GM23338 (cell line): ENCODE results near the gene PANK1. TPM values are rescaled to one million over a fixed set of nuclear protein-coding genes. Genes with fewer than 3 reads are reported as not detected.

Experiments used
- ATAC-seq: fragments of 200-7000 bp; cut with Tn5 transposase; 3 replicates; pipeline ENCODE4 v1.9.1; 2020
- DNase-seq: peaks from one replicate; pipeline ENCODE4 v3.0.0-alpha.2; 2015; ENCODE audit warnings: low spot score
- H2AFZ ChIP-seq: fragments of 200-600 bp; sonication (generic); 2 replicates; pipeline ENCODE4 v1.8.0; 2016; ENCODE audit warnings: antibody characterized with exemption, mild to moderate bottlenecking, moderate library complexity
- H3F3A ChIP-seq: fragments of 200-600 bp; sonication (generic); replicated peaks from 2 replicates; pipeline ENCODE4 v1.8.0; 2017; ENCODE audit warnings: antibody characterized with exemption, mixed run types, low read depth
- H3K27ac ChIP-seq: fragments of 200-600 bp; sonication (generic); 2 replicates; pipeline ENCODE4 v1.6.1; 2016; ENCODE audit warnings: low read depth
- H3K27me3 ChIP-seq: fragments of 200-600 bp; sonication (generic); 2 replicates; pipeline ENCODE4 v1.8.0; 2016; ENCODE audit warnings: mild to moderate bottlenecking, mixed run types, moderate library complexity; ENCODE audit not compliant: insufficient read depth
- H3K36me3 ChIP-seq: fragments of 200-600 bp; sonication (generic); 2 replicates; pipeline ENCODE4 v1.8.0; 2016; ENCODE audit warnings: mild to moderate bottlenecking; ENCODE audit not compliant: insufficient read depth
- H3K4me1 ChIP-seq: fragments of 200-600 bp; sonication (generic); 2 replicates; pipeline ENCODE4 v1.8.0; 2016; ENCODE audit warnings: mild to moderate bottlenecking, moderate library complexity; ENCODE audit not compliant: insufficient read depth
- H3K4me2 ChIP-seq: fragments of 200-600 bp; sonication (generic); 2 replicates; pipeline ENCODE4 v1.7.1; 2017; ENCODE audit warnings: mixed run types
- H3K4me3 ChIP-seq: fragments of 200-600 bp; sonication (generic); 2 replicates; pipeline ENCODE4 v1.6.1; 2016; ENCODE audit warnings: mixed run types
- H3K79me2 ChIP-seq: fragments of 200-600 bp; sonication (generic); replicated peaks from 2 replicates; pipeline ENCODE4 v1.8.0; 2017; ENCODE audit warnings: mild to moderate bottlenecking; ENCODE audit not compliant: insufficient read depth
- H3K9me2 ChIP-seq: fragments of 200-600 bp; sonication (generic); 2 replicates; pipeline ENCODE4 v1.8.0; 2017; ENCODE audit not compliant: insufficient read depth
- H4K20me1 ChIP-seq: fragments of 200-600 bp; sonication (generic); replicated peaks from 2 replicates; pipeline ENCODE4 v1.8.0; 2017; ENCODE audit warnings: mild to moderate bottlenecking; ENCODE audit not compliant: insufficient read depth
- H3K27ac Mint-ChIP-seq: 2 replicates; pipeline ENCODE4 v1.8.0; 2020; ENCODE audit warnings: inconsistent platforms, mild to moderate bottlenecking, moderate library complexity, mixed read lengths
- H3K27me3 Mint-ChIP-seq: 3 replicates; pipeline ENCODE4 v1.8.0; 2022; ENCODE audit warnings: low read depth, mild to moderate bottlenecking, moderate library complexity, mixed read lengths, inconsistent platforms; ENCODE audit not compliant: insufficient read depth, poor library complexity
- H3K36me3 Mint-ChIP-seq: 3 replicates; pipeline ENCODE4 v1.8.0; 2021; ENCODE audit warnings: low read depth, mild to moderate bottlenecking, inconsistent platforms, moderate library complexity, mixed read lengths
- H3K4me1 Mint-ChIP-seq: 3 replicates; pipeline ENCODE4 v1.8.0; 2020; ENCODE audit warnings: mild to moderate bottlenecking, inconsistent platforms, mixed read lengths
- H3K4me3 Mint-ChIP-seq: 3 replicates; pipeline ENCODE4 v1.8.0; 2021; ENCODE audit warnings: moderate library complexity, mild to moderate bottlenecking, inconsistent platforms, mixed read lengths
- H3K9me3 Mint-ChIP-seq: 3 replicates; pipeline ENCODE4 v1.8.0; 2020; ENCODE audit warnings: moderate library complexity, mild to moderate bottlenecking, inconsistent platforms, mixed read lengths
- CREB1 ChIP-seq: fragments of 250-450 bp; sonication (Bioruptor Pico); IDR thresholded peaks from 2 replicates; pipeline ENCODE4 v1.5.0; 2020; ENCODE audit warnings: low read depth, mild to moderate bottlenecking, moderate library complexity
- CTCF ChIP-seq, 2 experiments: fragments of 200-600 bp in 1 of 2; sonication (generic) in 1 of 2; conservative IDR thresholded peaks; 2 replicates each; pipeline versions ENCODE4 v1.5.1 to v1.6.1; 2016 to 2017; ENCODE audit warnings: antibody characterized with exemption in 2 of 2, low read depth in 2 of 2, mild to moderate bottlenecking in 2 of 2, moderate library complexity in 1 of 2
- ETS1 ChIP-seq: IDR thresholded peaks from 2 replicates; pipeline ENCODE4 v1.6.1; 2016; ENCODE audit warnings: antibody characterized with exemption
- EZH2 ChIP-seq: fragments of 200-600 bp; sonication (generic); IDR thresholded peaks from one replicate; pipeline ENCODE4 v1.8.0; 2017; ENCODE audit warnings: antibody characterized with exemption, mild to moderate bottlenecking, low read depth; ENCODE audit not compliant: unreplicated experiment
- EZH2phosphoT487 ChIP-seq: fragments of 200-600 bp; sonication (generic); IDR thresholded peaks from one replicate; pipeline ENCODE4 v1.8.1; 2018; ENCODE audit warnings: antibody characterized with exemption; ENCODE audit not compliant: unreplicated experiment
- JUNB ChIP-seq: IDR thresholded peaks from one replicate; pipeline ENCODE4 v1.6.1; 2016; ENCODE audit warnings: antibody characterized with exemption; ENCODE audit not compliant: unreplicated experiment
- NANOG ChIP-seq: IDR thresholded peaks from 2 replicates; pipeline ENCODE4 v1.6.1; 2016; ENCODE audit warnings: antibody characterized with exemption, borderline replicate concordance
- POLR2AphosphoS5 ChIP-seq: IDR thresholded peaks from 2 replicates; pipeline ENCODE4 v1.6.1; 2016; ENCODE audit warnings: antibody characterized with exemption, low read depth
- REST ChIP-seq: IDR thresholded peaks from one replicate; pipeline ENCODE4 v1.6.1; 2018; ENCODE audit warnings: antibody characterized with exemption; ENCODE audit not compliant: unreplicated experiment
- STAT1 ChIP-seq: IDR thresholded peaks from one replicate; pipeline ENCODE4 v1.6.1; 2016; ENCODE audit warnings: antibody characterized with exemption; ENCODE audit not compliant: unreplicated experiment
- ZNF114 ChIP-seq: fragments of 250-450 bp; sonication (Bioruptor Pico); IDR thresholded peaks from 2 replicates; pipeline ENCODE4 v1.5.0; 2020; ENCODE audit warnings: mild to moderate bottlenecking, moderate library complexity
- ZNF331 ChIP-seq: fragments of 250-450 bp; sonication (Bioruptor Pico); IDR thresholded peaks from 2 replicates; pipeline ENCODE4 v1.5.0; 2020; ENCODE audit warnings: low read depth, mild to moderate bottlenecking, moderate library complexity
- ZNF462 ChIP-seq: fragments of 250-450 bp; sonication (Bioruptor Pico); IDR thresholded peaks from 2 replicates; pipeline ENCODE4 v1.5.0; 2020; ENCODE audit warnings: mild to moderate bottlenecking, moderate library complexity
- polyA plus RNA-seq: library from polyadenylated mRNA; unstranded; fragments of >200 nt; fragmentation: Nextera tagmentation; extraction: Ambion mirVana; gene quantifications from 2 replicates; pipeline ENCODE4 v1.2.1, GENCODE V29; 2016
- total RNA-seq: library from RNA; depleted of rRNA; stranded (reverse); fragments of >200 nt; shearing (Covaris generic); gene quantifications from 2 replicates; pipeline ENCODE4 v1.2.3, GENCODE V29; 2014

PANK1 gene
- total and polyA plus RNA-seq, 2 experiments from 2014 or later: 15.2 to 44.7 TPM

GRCh38 chr10:89611282-89611681, 33.8 kb downstream of the PANK1 start:
- no peak overlapping the region for H3K27ac Mint-ChIP-seq
- peaks cover 17% of the 10 kb centered on the region; the same call in 2 of the 3 replicates for H3K4me1 Mint-ChIP-seq
- no peaks in the 10 kb centered on the region for H3K9me3 Mint-ChIP-seq
- Histone ChIP-seq H3K27ac (no peak overlapping the region), H3K9me2 (no peaks in the 10 kb centered on the region), H3K4me1 (peaks cover 11% of the 10 kb centered on the region), H3K4me3 (no peak overlapping the region), H3K36me3 (peaks cover 19% of the 10 kb centered on the region), H2AFZ (no peak overlapping the region), H3F3A (no peaks in the 10 kb centered on the region), H3K79me2 (peaks cover 66% of the 10 kb centered on the region), H3K27me3 (no peaks in the 10 kb centered on the region), H4K20me1 (peaks cover 15% of the 10 kb centered on the region), H3K4me2 (no peak overlapping the region)
- H3K27me3 Mint-ChIP-seq: no peaks in the 10 kb centered on the region
- H3K4me3 Mint-ChIP-seq: no peak overlapping the region
- ATAC-seq (no peak), DNase-seq (no peak)
- TF ChIP-seq EZH2 (no peak), ZNF114 (CRISPR knock-in tag) (no peak), CREB1 (CRISPR knock-in tag) (no peak), NANOG (no peak), EZH2phosphoT487 (no peak), JUNB (no peak), ETS1 (no peak), STAT1 (no peak), CTCF (conservative IDR thresholded peaks at IDR 0.05; ENCODE audit: low read depth in 2 of 2) (no peak), ZNF462 (CRISPR knock-in tag) (no peak), REST (no peak), ZNF331 (no peak), POLR2AphosphoS5 (no peak)
- peaks cover 44% of the 10 kb centered on the region for H3K36me3 Mint-ChIP-seq
